Right lobe of liver (tissue), 6 donors: ENCODE results near the gene TSPAN18. TPM values are rescaled to one million over a fixed set of nuclear protein-coding genes. Genes with fewer than 3 reads are reported as not detected.

ENCODE experiments used
- ATAC-seq, 4 donors: fragments of 200-7000 bp; cut with Tn5 transposase; one replicate each; pipeline ENCODE4 v1.9.1; 2020; ENCODE audit warnings: mild to moderate bottlenecking in 4 of 4, moderate library complexity in 4 of 4
- DNase-seq, 3 donors: peaks; one replicate each; pipeline ENCODE4 v3.0.0-alpha.2; 2020
- H3K27ac ChIP-seq, 3 donors: fragments of 200-600 bp; one replicate each; pipeline ENCODE4 v1.8.0; 2022
- H3K27me3 ChIP-seq, 2 donors: fragments of 200-600 bp; one replicate each; pipeline ENCODE4 v1.8.0; 2022
- H3K36me3 ChIP-seq, 4 donors: fragments of 200-600 bp; sonication (generic) in 1 of 4; one replicate each; pipeline versions ENCODE4 v1.5.1 to v1.8.0; 2017 to 2022; ENCODE audit warnings: control low read depth in 1 of 4
- H3K4me1 ChIP-seq, 4 donors: fragments of 200-600 bp; sonication (generic) in 1 of 4; one replicate each; pipeline versions ENCODE4 v1.5.1 to v1.8.0; 2017 to 2022; ENCODE audit warnings: control low read depth in 1 of 4
- H3K4me3 ChIP-seq, 3 donors: fragments of 200-600 bp; one replicate each; pipeline ENCODE4 v1.8.0; 2022
- H3K9me3 ChIP-seq, 4 donors: fragments of 200-600 bp; sonication (generic) in 1 of 4; one replicate each; pipeline versions ENCODE4 v1.5.1 to v1.8.0; 2017 to 2022; ENCODE audit warnings: control low read depth in 1 of 4
- POLR2A ChIP-seq: fragments of 450-650 bp; IDR thresholded peaks from one replicate; pipeline ENCODE4 v1.6.1; 2017; ENCODE audit warnings: antibody characterized with exemption, mild to moderate bottlenecking
- WGBS: methylation state at CpG from one replicate; pipeline ENCODE4 v1.1.6; 2018; ENCODE audit warnings: low coverage, low lambda C conversion rate; ENCODE audit not compliant: insufficient coverage; ENCODE audit errors: missing lambda C conversion rate; 5-methylcytosine and 5-hydroxymethylcytosine counted together
- intact Hi-C, 2 donors: fragments of 100-400 bp; cut with DNase I; formaldehyde crosslinking; loops; one replicate each; pipeline versions ENCODE4 v1.11.2 to v1.14.1; 2022
- total RNA-seq, 6 experiments: library from RNA; depleted of rRNA in 2 of 6; stranded (reverse); fragments of >200 nt in 2 of 6; fragmentation: NEBNext Ultra II Directional in 3 of 6; extraction: Animal tissue kit (Norgen Biotek cat#: 25700) in 3 of 6; gene quantifications; one replicate each; pipeline versions ENCODE4 v1.1.0 to v1.2.4, GENCODE V29; 2016 to 2023
- TF ChIP-seq, protein P1 (sequence below), 4 donors: fragments of 200-600 bp in 3 of 4; fragments of 450-650 bp in 1 of 4; IDR thresholded peaks; one replicate each; pipeline versions ENCODE4 v1.5.1 to v1.8.0; 2016 to 2022; ENCODE audit warnings: antibody characterized with exemption in 4 of 4, mild to moderate bottlenecking in 2 of 4
- donor health status: DM: no; HTN: yes; CAD: no.
- donor health status: DM: no; HTN: no; CAD: no.
- donor health status: DM: no; HTN: no; CAD: no.
- donor health status: DM: no; HTN: yes; CAD: no.
- donor health status: DM: no; HTN: yes; CAD: no.

TSPAN18 gene
- total RNA-seq, 6 experiments from 2014 or later: 3.4 to 10.6 (median 5.3) TPM

- H3K27ac ChIP-seq: no peak overlapping the region
- WGBS: 91% methylated on average over 5 of the region's 5 CpGs
- H3K27me3 ChIP-seq: no peaks in the 10 kb centered on the region
- H3K36me3 ChIP-seq: no peaks in the 10 kb centered on the region
- no peak for ATAC-seq
- H3K9me3 ChIP-seq: no peaks in the 10 kb centered on the region
- H3K4me1 ChIP-seq: peaks cover 0 to 7% (median 0%) of the 10 kb centered on the region in 4 donors
- TF ChIP-seq, protein P1, sequence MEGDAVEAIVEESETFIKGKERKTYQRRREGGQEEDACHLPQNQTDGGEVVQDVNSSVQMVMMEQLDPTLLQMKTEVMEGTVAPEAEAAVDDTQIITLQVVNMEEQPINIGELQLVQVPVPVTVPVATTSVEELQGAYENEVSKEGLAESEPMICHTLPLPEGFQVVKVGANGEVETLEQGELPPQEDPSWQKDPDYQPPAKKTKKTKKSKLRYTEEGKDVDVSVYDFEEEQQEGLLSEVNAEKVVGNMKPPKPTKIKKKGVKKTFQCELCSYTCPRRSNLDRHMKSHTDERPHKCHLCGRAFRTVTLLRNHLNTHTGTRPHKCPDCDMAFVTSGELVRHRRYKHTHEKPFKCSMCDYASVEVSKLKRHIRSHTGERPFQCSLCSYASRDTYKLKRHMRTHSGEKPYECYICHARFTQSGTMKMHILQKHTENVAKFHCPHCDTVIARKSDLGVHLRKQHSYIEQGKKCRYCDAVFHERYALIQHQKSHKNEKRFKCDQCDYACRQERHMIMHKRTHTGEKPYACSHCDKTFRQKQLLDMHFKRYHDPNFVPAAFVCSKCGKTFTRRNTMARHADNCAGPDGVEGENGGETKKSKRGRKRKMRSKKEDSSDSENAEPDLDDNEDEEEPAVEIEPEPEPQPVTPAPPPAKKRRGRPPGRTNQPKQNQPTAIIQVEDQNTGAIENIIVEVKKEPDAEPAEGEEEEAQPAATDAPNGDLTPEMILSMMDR (IDR thresholded peaks at IDR 0.05): no peak
- TF ChIP-seq POLR2A: no peak
- H3K4me3 ChIP-seq: no peak overlapping the region
- DNase-seq: no peak
- intact Hi-C loops: no loop called here
These were observed 4.0 kb downstream of the TSPAN18 start for GRCh38 chr11:44730775-44731174.

DNA sequence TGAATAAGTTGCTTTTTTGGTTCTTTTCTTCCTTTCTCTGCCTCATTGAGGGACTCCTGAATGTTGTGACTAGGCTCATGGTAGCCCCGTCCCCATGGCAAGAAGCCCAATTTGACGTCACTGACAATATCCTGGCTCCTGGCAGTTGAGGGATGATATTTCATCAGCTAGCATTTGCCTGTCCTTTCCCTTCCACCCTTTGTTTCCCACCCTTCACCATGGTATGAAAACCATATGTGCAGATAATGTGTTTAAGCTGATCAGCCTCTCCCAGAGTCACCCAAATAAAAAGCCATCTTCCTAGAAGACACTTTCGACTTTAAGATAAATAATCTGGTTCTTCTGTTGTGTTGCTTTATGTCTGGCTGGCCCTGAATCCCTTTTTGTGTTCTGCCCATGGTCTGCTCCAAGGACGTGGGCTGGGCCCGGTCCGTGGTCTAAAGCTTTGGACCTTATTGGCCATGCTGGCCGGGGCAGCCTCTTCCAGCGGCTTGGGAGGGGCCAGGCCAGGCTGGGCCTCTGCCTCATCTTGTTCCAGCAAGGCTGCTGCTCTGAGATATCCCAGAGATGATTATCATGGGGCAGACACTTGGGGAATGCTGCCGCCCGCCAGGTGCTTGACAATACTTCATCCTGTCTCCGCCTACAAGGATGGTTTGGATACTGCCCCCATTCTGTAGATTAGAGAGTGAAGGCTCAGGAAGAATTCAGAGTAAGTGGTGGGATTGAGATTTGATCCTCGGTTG, 5.1 kb downstream of the TSPAN18 start:
- DNase-seq (no peak), ATAC-seq (no peak)
- TF ChIP-seq, protein P1 (IDR thresholded peaks at IDR 0.05): no peak
- TF ChIP-seq POLR2A: no peak
- WGBS: 40% methylated on average over 7 of the region's 12 CpGs
- H3K9me3 ChIP-seq: no peaks in the 10 kb centered on the region
- H3K27ac ChIP-seq: no peak overlapping the region
- intact Hi-C loops: no loop called here
- no peak overlapping the region for H3K4me3 ChIP-seq
- peaks cover 0 to 7% (median 0%) of the 10 kb centered on the region in 4 donors for H3K4me1 ChIP-seq
- no peaks in the 10 kb centered on the region for H3K36me3 ChIP-seq
- H3K27me3 ChIP-seq: no peaks in the 10 kb centered on the region

- Histone ChIP-seq H3K9me3 (no peaks in the 10 kb centered on the region), H3K27me3 (no peaks in the 10 kb centered on the region), H3K4me3 (no peak overlapping the region), H3K27ac (no peak overlapping the region), H3K36me3 (no peaks in the 10 kb centered on the region), H3K4me1 (peaks cover 0 to 1% (median 0%) of the 10 kb centered on the region in 4 donors)
- DNase-seq (no peak), ATAC-seq (no peak)
- TF ChIP-seq POLR2A: no peak
- TF ChIP-seq, protein P1 (IDR thresholded peaks at IDR 0.05): no peak
- 89% methylated on average over 5 of the region's 5 CpGs for WGBS
- intact Hi-C loops: no loop called here
These were observed 5.8 kb downstream of the TSPAN18 start for GRCh38 chr11:44732564-44732963.

DNA sequence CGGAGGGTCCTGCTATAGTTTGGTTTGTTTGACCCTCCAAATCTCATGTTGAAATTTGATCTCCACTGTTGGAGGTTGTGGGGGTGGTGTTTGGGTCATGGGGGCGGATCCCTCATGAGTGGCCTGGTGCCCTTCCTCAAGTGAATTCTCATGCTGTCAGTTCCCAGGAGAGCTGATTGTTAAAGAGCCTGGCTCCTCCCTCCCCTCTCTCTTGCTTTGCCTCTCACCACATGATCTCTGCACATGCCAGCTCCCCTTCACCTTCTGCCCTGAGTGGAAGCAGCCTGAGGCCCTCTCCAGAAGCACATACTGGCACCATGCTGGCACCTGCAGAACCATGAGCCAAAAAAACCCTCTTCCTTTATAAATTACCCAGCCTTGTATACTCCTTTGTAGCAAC, 7.1 kb downstream of the TSPAN18 start:
- DNase-seq: no peak
- WGBS: no CpG with 5 or more reads among the region's 2 CpGs
- no peak overlapping the region for H3K27ac ChIP-seq

More for the DNA sequence above, 7.1 kb downstream of the TSPAN18 start:
- TF ChIP-seq POLR2A: no peak
- TF ChIP-seq, protein P1 (IDR thresholded peaks at IDR 0.05): no peak
- no peaks in the 10 kb centered on the region for H3K36me3 ChIP-seq
- H3K4me1 ChIP-seq: no peaks in the 10 kb centered on the region
- no peaks in the 10 kb centered on the region for H3K27me3 ChIP-seq
- ATAC-seq: no peak
- intact Hi-C loops: no loop called here
- no peak overlapping the region for H3K4me3 ChIP-seq
- H3K9me3 ChIP-seq: no peaks in the 10 kb centered on the region
